B cell (primary cell): ENCODE results near the gene FASTK. TPM values are rescaled to one million over a fixed set of nuclear protein-coding genes. Genes with fewer than 3 reads are reported as not detected.
A peak's percentile ranks its signal among the peaks of the same experiment; 100 is the strongest.
"Not testable (repeated sequence)": the region's sequence is repeated elsewhere in the genome, so short reads cannot be mapped to it uniquely, and the experiment has no call there.

Experiments used
- ATAC-seq: fragments of 200-7000 bp; cut with Tn5 transposase; one replicate; pipeline ENCODE4 v1.10.0; 2021; ENCODE audit warnings: low read depth, mild to moderate bottlenecking, moderate number of reproducible peaks, moderate library complexity
- CTCF ChIA-PET: fragments of 350-600 bp; sonication (Branson Sonifier 250); formaldehyde crosslinking; loops from one replicate; lab custom pipeline; 2021; ENCODE audit warnings: antibody characterized with exemption, inconsistent platforms; lab: Charles Lee
- POLR2A ChIA-PET: fragments of 350-600 bp; sonication (Branson Sonifier 250); formaldehyde crosslinking; loops from one replicate; lab custom pipeline; 2021; ENCODE audit warnings: antibody characterized with exemption; lab: Charles Lee
- DNase-seq: peaks from one replicate; pipeline ENCODE4 v3.0.0; 2013
- H2AFZ ChIP-seq: 2 replicates; pipeline ENCODE4 v1.6.1; 2012; ENCODE audit warnings: mild to moderate bottlenecking, low read depth, low read length; ENCODE audit not compliant: insufficient read depth, poor library complexity, severe bottlenecking
- H3K27ac ChIP-seq, 2 donors: 1 replicate in 1 of 2; 2 replicates in 1 of 2; pipeline ENCODE4 v1.5.1; 2012 to 2013; ENCODE audit warnings: low read length in 2 of 2, mild to moderate bottlenecking in 2 of 2, moderate library complexity in 1 of 2
- H3K27me3 ChIP-seq, 4 experiments: fragments of 200-600 bp in 1 of 4; sonication (generic) in 1 of 4; replicated peaks in 1 of 4; 1 replicate in 2 of 4; 2 replicates in 2 of 4; pipeline versions ENCODE4 v1.6.1 to v1.7.0; 2013 to 2016; ENCODE audit warnings: low read length in 3 of 4, mild to moderate bottlenecking in 2 of 4, mixed read lengths in 1 of 4, moderate library complexity in 1 of 4; ENCODE audit not compliant: insufficient read depth in 4 of 4, control insufficient read depth in 3 of 4; ENCODE audit errors: control extremely low read depth in 1 of 4
- H3K36me3 ChIP-seq, 2 experiments: replicated peaks in 1 of 2; 1 replicate in 1 of 2; 2 replicates in 1 of 2; pipeline versions ENCODE4 v1.6.1 to v1.7.1; 2013; ENCODE audit warnings: low read length in 1 of 2; ENCODE audit not compliant: insufficient read depth in 2 of 2, control insufficient read depth in 1 of 2; ENCODE audit errors: control extremely low read depth in 1 of 2, extremely low read depth in 1 of 2
- H3K4me1 ChIP-seq, 2 donors: fragments of 200-600 bp in 1 of 2; sonication (generic) in 1 of 2; 1 replicate in 1 of 2; 2 replicates in 1 of 2; pipeline versions ENCODE4 v1.5.1 to v1.6.1; 2013 to 2017; ENCODE audit warnings: low read length in 2 of 2; ENCODE audit not compliant: control insufficient read depth in 2 of 2, insufficient read depth in 2 of 2
- H3K4me2 ChIP-seq: replicated peaks from 2 replicates; pipeline ENCODE3; 2012; ENCODE audit warnings: mild to moderate bottlenecking, low read depth, low read length; ENCODE audit not compliant: poor library complexity, severe bottlenecking
- H3K4me3 ChIP-seq, 5 experiments: fragments of 200-600 bp in 1 of 5; sonication (generic) in 1 of 5; 1 replicate in 3 of 5; 2 replicates in 2 of 5; pipeline versions ENCODE4 v1.5.1 to v1.7.0; 2011 to 2016; ENCODE audit warnings: low read length in 4 of 5, mild to moderate bottlenecking in 4 of 5, low read depth in 2 of 5, control low read depth in 1 of 5, moderate library complexity in 1 of 5; ENCODE audit not compliant: insufficient read depth in 1 of 5; ENCODE audit errors: control extremely low read depth in 1 of 5, extremely low read depth in 1 of 5
- H3K79me2 ChIP-seq: fragments of 200-600 bp; sonication (generic); one replicate; pipeline ENCODE4 v1.6.0; 2016; ENCODE audit warnings: low read length; ENCODE audit not compliant: control insufficient read depth, insufficient read depth
- H3K9ac ChIP-seq: fragments of 200-600 bp; sonication (generic); 2 replicates; pipeline ENCODE4 v1.6.1; 2017; ENCODE audit warnings: mild to moderate bottlenecking, low read length, moderate library complexity
- H3K9me3 ChIP-seq, 3 donors: one replicate each; pipeline versions ENCODE4 v1.6.1 to v1.7.1; 2013; ENCODE audit warnings: low read length in 2 of 3; ENCODE audit not compliant: control insufficient read depth in 2 of 3, insufficient read depth in 1 of 3; ENCODE audit errors: control extremely low read depth in 1 of 3
- H4K20me1 ChIP-seq: 2 replicates; pipeline ENCODE4 v1.6.0; 2012; ENCODE audit warnings: mild to moderate bottlenecking, low read length; ENCODE audit not compliant: insufficient read depth, control insufficient read depth, poor library complexity, severe bottlenecking
- H3K27ac Mint-ChIP-seq: one replicate; pipeline ENCODE4 v1.8.0; 2021; ENCODE audit warnings: mixed read lengths
- H3K27me3 Mint-ChIP-seq: one replicate; pipeline ENCODE4 v1.8.0; 2021; ENCODE audit warnings: mixed read lengths
- H3K4me1 Mint-ChIP-seq: one replicate; pipeline ENCODE4 v1.8.0; 2021; ENCODE audit warnings: mixed read lengths
- H3K4me3 Mint-ChIP-seq: one replicate; pipeline ENCODE4 v1.8.0; 2021; ENCODE audit warnings: mixed read lengths
- H3K9me3 Mint-ChIP-seq: one replicate; pipeline ENCODE4 v1.8.0; 2022; ENCODE audit warnings: mixed read lengths; ENCODE audit not compliant: insufficient read depth
- WGBS: methylation state at CpG from one replicate; pipeline ENCODE4 v1.1.5; 2013; ENCODE audit warnings: missing lambda C conversion rate; ENCODE audit not compliant: insufficient coverage; 5-methylcytosine and 5-hydroxymethylcytosine counted together
- intact Hi-C: fragments of 100-400 bp; cut with micrococcal nuclease; formaldehyde crosslinking; loops from one replicate; pipeline ENCODE4 v1.10.0; 2022
- polyA plus RNA-seq: library from polyadenylated mRNA; depleted of rRNA; stranded (reverse); fragments of >200 nt; gene quantifications from 2 replicates; pipeline ENCODE4 v1.2.3, GENCODE V29; 2012
- total RNA-seq, 2 donors: library from RNA; stranded (reverse); fragments of 120-200 nt in 1 of 2; gene quantifications; 1 replicate in 1 of 2; 2 replicates in 1 of 2; pipeline versions ENCODE4 v1.2.3 to v1.2.4, GENCODE V29; 2013 to 2022

FASTK gene
- total and polyA plus RNA-seq, 2 donors (not counting 1 experiment from before 2014, with no cell fraction given) = 120 to 258 TPM

GRCh38 chr7:151026771-151027727 lies 53.6 kb downstream of the FASTK start:
- Mint-ChIP-seq H3K4me1 (peaks cover 23% of the 10 kb centered on the region), H3K4me3 (peak overlapping the region; percentile 97), H3K27ac (peak overlapping the region; percentile 99), H3K27me3 (peaks cover 13% of the 10 kb centered on the region)
- H4K20me1 ChIP-seq, DNase-seq, H3K36me3 ChIP-seq, H3K9me3 ChIP-seq, ATAC-seq, H3K9me3 Mint-ChIP-seq: not testable (repeated sequence)
- peak overlapping the region; percentile 76 for H3K9ac ChIP-seq
- WGBS = 50% methylated on average over 13 of the region's 19 CpGs
- CTCF ChIA-PET = interaction anchor here (1.1 to 2.8 kb wide), 3 partner anchors 9 to 58 kb away, joined by 3 to 25 read pairs (median 7); no protein-coding TSS in a partner anchor
- H3K27me3 ChIP-seq = peaks cover 0 to 29% (median 8%) of the 10 kb centered on the region in 4 experiments
- peak overlapping the region in 4 of 5 experiments; percentile 54 to 86 (median 80) for H3K4me3 ChIP-seq
- peaks cover 11 to 17% of the 10 kb centered on the region in 2 donors for H3K4me1 ChIP-seq
- POLR2A ChIA-PET = interaction anchor here (0.5 to 1.5 kb wide), 5 partner anchors 9 to 221 kb away, joined by 5 to 12 read pairs (median 8); partner anchors contain the start of gene FASTK
- peak overlapping the region; percentile 75 for H2AFZ ChIP-seq
- H3K27ac ChIP-seq = peak overlapping the region; percentile 95 to 96
- H3K79me2 ChIP-seq = peaks cover 14% of the 10 kb centered on the region
- peak overlapping the region; percentile 82 for H3K4me2 ChIP-seq
- intact Hi-C loops = loop anchor here (5.0 to 10.0 kb wide), 2 partner anchors 662 to 1255 kb away; partner anchors contain the start of genes REPIN1 and ZNF467

Other genes starting within 250 kb of the FASTK start
- not detected in 2 replicates for gene AOC1, start 228.3 kb downstream of the FASTK start, total RNA-seq
- 0.07 TPM in 1 of 2 replicates, not detected in the other for gene AOC1, start 228.3 kb downstream of the FASTK start, polyA plus RNA-seq
- gene KCNH2, start 102.5 kb downstream of the FASTK start, total RNA-seq = 0.86 and 0.87 TPM in 2 replicates
- gene KCNH2, start 102.5 kb downstream of the FASTK start, polyA plus RNA-seq = 2.0 and 2.7 TPM in 2 replicates
- 0.39 TPM in 1 of 2 replicates, not detected in the other for gene NOS3, start 89.8 kb downstream of the FASTK start, total RNA-seq
- gene NOS3, start 89.8 kb downstream of the FASTK start, polyA plus RNA-seq = 0.54 and 0.75 TPM in 2 replicates
- 4.2 and 5.1 TPM in 2 replicates for gene ATG9B, start 56.3 kb downstream of the FASTK start, total RNA-seq
- gene ATG9B, start 56.3 kb downstream of the FASTK start, polyA plus RNA-seq = 7.2 and 10.2 TPM in 2 replicates
- gene ABCB8, start 52.4 kb downstream of the FASTK start, total RNA-seq = 64.7 and 69.7 TPM in 2 replicates
- gene ABCB8, start 52.4 kb downstream of the FASTK start, polyA plus RNA-seq = 29.5 and 41.4 TPM in 2 replicates
- 2.9 and 4.8 TPM in 2 replicates for gene ASIC3, start 32.3 kb downstream of the FASTK start, total RNA-seq
- 5.0 and 6.3 TPM in 2 replicates for gene ASIC3, start 32.3 kb downstream of the FASTK start, polyA plus RNA-seq
- gene CDK5, start 22.9 kb downstream of the FASTK start, total RNA-seq = 8.2 and 8.9 TPM in 2 replicates
- gene CDK5, start 22.9 kb downstream of the FASTK start, polyA plus RNA-seq = 4.5 and 8.4 TPM in 2 replicates
- 106 and 113 TPM in 2 replicates for gene SLC4A2, start 21.2 kb downstream of the FASTK start, total RNA-seq
- 82.8 and 103 TPM in 2 replicates for gene SLC4A2, start 21.2 kb downstream of the FASTK start, polyA plus RNA-seq
- 44.4 and 49.2 TPM in 2 replicates for gene TMUB1, start 2.7 kb upstream of the FASTK start, total RNA-seq
- gene TMUB1, start 2.7 kb upstream of the FASTK start, polyA plus RNA-seq = 81.9 and 102 TPM in 2 replicates
- gene AGAP3, start 5.7 kb upstream of the FASTK start, total RNA-seq = 20.2 and 21.1 TPM in 2 replicates
- 15.2 and 22.3 TPM in 2 replicates for gene AGAP3, start 5.7 kb upstream of the FASTK start, polyA plus RNA-seq
- gene GBX1, start 86.9 kb upstream of the FASTK start, total RNA-seq = not detected in 2 replicates
- not detected in 2 replicates for gene GBX1, start 86.9 kb upstream of the FASTK start, polyA plus RNA-seq
- gene ASB10, start 106.4 kb upstream of the FASTK start, total RNA-seq = not detected in 2 replicates
- gene ASB10, start 106.4 kb upstream of the FASTK start, polyA plus RNA-seq = not detected in 2 replicates
- 3.1 and 4.2 TPM in 2 replicates for gene H2BK1, start 129.7 kb upstream of the FASTK start, total RNA-seq
- gene H2BK1, start 129.7 kb upstream of the FASTK start, polyA plus RNA-seq = not detected in 2 replicates
- gene ABCF2, start 146.4 kb upstream of the FASTK start, total RNA-seq = 27.1 and 30.2 TPM in 2 replicates
- 12.5 and 16.1 TPM in 2 replicates for gene ABCF2, start 146.4 kb upstream of the FASTK start, polyA plus RNA-seq
- 39.4 and 44.0 TPM in 2 replicates for gene CHPF2, start 151.7 kb upstream of the FASTK start, total RNA-seq
- gene CHPF2, start 151.7 kb upstream of the FASTK start, polyA plus RNA-seq = 28.8 and 39.9 TPM in 2 replicates
- 0.29 TPM in 1 of 2 replicates, not detected in the other for gene SMARCD3, start 167.9 kb upstream of the FASTK start, total RNA-seq
- gene SMARCD3, start 167.9 kb upstream of the FASTK start, polyA plus RNA-seq = 1.0 and 1.4 TPM in 2 replicates